Activated naive CD8-positive, alpha-beta T cell treated with anti-CD3 and anti-CD28 coated beads, Interleukin-2, amount 10 ng/mL, durations not matched to agents 7 days and 5 days (primary cell): ENCODE results near the gene SGCA. TPM values are rescaled to one million over a fixed set of nuclear protein-coding genes. Genes with fewer than 3 reads are reported as not detected.

Experiments used
- ATAC-seq: fragments of 150-1000 bp; cut with Tn5 transposase; one replicate; pipeline ENCODE4 v1.10.0; 2021; ENCODE audit warnings: low read depth, moderate library complexity
- POLR2A ChIA-PET: fragments of 350-600 bp; sonication (Branson Sonifier 250); formaldehyde crosslinking; loops from one replicate; lab custom pipeline; 2021; ENCODE audit warnings: antibody characterized with exemption; lab: Charles Lee
- DNase-seq: peaks from one replicate; pipeline ENCODE4 v3.0.0; 2021
- H3K27ac Mint-ChIP-seq: one replicate; pipeline ENCODE4 v1.8.0; 2022; ENCODE audit warnings: mild to moderate bottlenecking, mixed read lengths
- H3K27me3 Mint-ChIP-seq: one replicate; pipeline ENCODE4 v1.8.0; 2022; ENCODE audit warnings: mild to moderate bottlenecking, moderate library complexity, mixed read lengths
- H3K36me3 Mint-ChIP-seq: one replicate; pipeline ENCODE4 v1.8.0; 2021; ENCODE audit warnings: mild to moderate bottlenecking, mixed read lengths
- H3K4me1 Mint-ChIP-seq: one replicate; pipeline ENCODE4 v1.8.0; 2021; ENCODE audit warnings: mixed read lengths
- H3K4me3 Mint-ChIP-seq: one replicate; pipeline ENCODE4 v1.8.0; 2022; ENCODE audit warnings: mild to moderate bottlenecking, moderate library complexity, mixed read lengths
- H3K9me3 Mint-ChIP-seq: one replicate; pipeline ENCODE4 v1.8.0; 2021; ENCODE audit warnings: mixed read lengths
- total RNA-seq, 2 experiments: library from RNA; stranded (reverse); gene quantifications; one replicate each; pipeline ENCODE4 v1.2.3, GENCODE V29; 2021

Gene SGCA
- total RNA-seq, 2 experiments from 2014 or later: not detected

DNA sequence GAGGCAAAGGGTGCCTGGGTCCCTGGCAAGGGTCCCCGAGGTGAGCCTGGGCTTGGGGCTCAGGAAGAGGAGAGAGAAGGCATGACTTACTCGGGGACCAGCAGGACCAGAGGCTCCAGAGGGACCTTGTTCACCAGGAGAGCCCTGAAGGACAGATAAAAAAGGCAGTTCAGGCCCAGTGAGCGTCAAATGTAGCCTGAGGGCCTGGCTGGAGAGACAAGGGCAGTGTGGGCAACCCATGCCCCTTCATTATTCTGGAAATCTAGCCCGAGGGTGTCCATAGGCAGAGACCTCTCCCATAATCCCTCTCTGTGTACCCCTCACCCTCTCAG is 21.6 kb downstream of the SGCA start:
- Mint-ChIP-seq H3K4me3 (no peak overlapping the region), H3K9me3 (no peaks in the 10 kb centered on the region), H3K27me3 (no peaks in the 10 kb centered on the region), H3K27ac (no peak overlapping the region), H3K4me1 (peaks cover 15% of the 10 kb centered on the region), H3K36me3 (no peaks in the 10 kb centered on the region)
- POLR2A ChIA-PET: no interaction called here
- no peak for ATAC-seq
- DNase-seq: no peak

- ATAC-seq: no peak
- no peak for DNase-seq
- POLR2A ChIA-PET: no interaction called here
- Mint-ChIP-seq H3K9me3 (no peaks in the 10 kb centered on the region), H3K27me3 (no peaks in the 10 kb centered on the region), H3K27ac (no peak overlapping the region), H3K4me1 (peaks cover 11% of the 10 kb centered on the region), H3K36me3 (no peaks in the 10 kb centered on the region), H3K4me3 (no peak overlapping the region)
Measured at GRCh38 chr17:50187751-50188530, 22.1 kb downstream of the SGCA start.

- Mint-ChIP-seq H3K27me3 (no peaks in the 10 kb centered on the region), H3K9me3 (no peaks in the 10 kb centered on the region), H3K27ac (no peak overlapping the region), H3K36me3 (no peaks in the 10 kb centered on the region), H3K4me1 (peaks cover 7% of the 10 kb centered on the region), H3K4me3 (no peak overlapping the region)
- POLR2A ChIA-PET: no interaction called here
- DNase-seq (no peak), ATAC-seq (no peak)
Measured at GRCh38 chr17:50188531-50188920, 22.7 kb downstream of the SGCA start.

- DNase-seq: no peak
- no peak overlapping the region for H3K4me3 Mint-ChIP-seq
- H3K4me1 Mint-ChIP-seq: peaks cover 2% of the 10 kb centered on the region
- no peaks in the 10 kb centered on the region for H3K27me3 Mint-ChIP-seq
- POLR2A ChIA-PET: no interaction called here
- no peaks in the 10 kb centered on the region for H3K36me3 Mint-ChIP-seq
- no peak for ATAC-seq
- H3K9me3 Mint-ChIP-seq: no peaks in the 10 kb centered on the region
- no peak overlapping the region for H3K27ac Mint-ChIP-seq
Measured at GRCh38 chr17:50188921-50189549, 23.2 kb downstream of the SGCA start.

DNA sequence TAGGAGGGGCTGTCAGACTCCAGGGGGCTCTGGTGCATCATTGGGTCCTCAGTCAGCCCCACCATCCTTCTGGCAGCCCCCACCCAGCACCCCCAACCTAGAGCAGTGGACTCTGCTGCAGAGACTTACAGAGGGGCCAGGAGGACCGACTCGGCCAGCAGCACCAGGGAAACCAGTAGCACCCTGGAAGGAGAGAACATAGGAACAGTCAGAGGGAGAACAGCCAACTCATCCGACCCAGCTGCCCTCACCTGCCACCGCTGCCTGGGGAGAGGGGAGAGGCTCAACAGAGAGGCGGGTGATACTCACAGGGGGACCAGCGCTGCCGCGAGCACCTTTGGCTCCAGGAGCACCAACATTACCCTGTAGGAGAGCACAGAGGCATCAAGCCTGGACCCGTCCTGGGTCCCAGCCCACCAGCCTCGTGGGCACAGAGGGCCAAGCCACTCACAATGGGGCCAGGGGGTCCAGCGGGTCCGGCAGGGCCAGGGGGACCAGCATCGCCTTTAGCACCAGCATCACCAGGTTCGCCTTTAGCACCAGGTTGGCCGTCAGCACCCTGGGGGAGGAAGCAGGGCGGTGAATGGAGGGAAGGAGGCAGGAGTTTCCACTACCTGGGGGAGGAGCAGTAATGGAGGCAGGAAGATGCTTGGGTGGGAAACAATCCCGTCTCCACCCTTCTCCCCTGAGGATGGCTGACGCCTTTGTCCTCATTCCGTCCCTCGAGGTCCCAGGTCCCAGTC is 23.9 kb downstream of the SGCA start:
- POLR2A ChIA-PET: no interaction called here
- no peaks in the 10 kb centered on the region for H3K4me1 Mint-ChIP-seq
- no peaks in the 10 kb centered on the region for H3K9me3 Mint-ChIP-seq
- no peak for DNase-seq
- no peak overlapping the region for H3K27ac Mint-ChIP-seq
- H3K27me3 Mint-ChIP-seq: no peaks in the 10 kb centered on the region
- ATAC-seq: no peak
- no peaks in the 10 kb centered on the region for H3K36me3 Mint-ChIP-seq
- H3K4me3 Mint-ChIP-seq: no peak overlapping the region

- ATAC-seq (no peak), DNase-seq (no peak)
- no peaks in the 10 kb centered on the region for H3K36me3 Mint-ChIP-seq
- H3K9me3 Mint-ChIP-seq: no peaks in the 10 kb centered on the region
- H3K27me3 Mint-ChIP-seq: no peaks in the 10 kb centered on the region
- no peak overlapping the region for H3K27ac Mint-ChIP-seq
- POLR2A ChIA-PET: no interaction called here
- no peak overlapping the region for H3K4me3 Mint-ChIP-seq
- H3K4me1 Mint-ChIP-seq: no peaks in the 10 kb centered on the region
Measured at GRCh38 chr17:50190293-50190602, 24.4 kb downstream of the SGCA start.

DNA sequence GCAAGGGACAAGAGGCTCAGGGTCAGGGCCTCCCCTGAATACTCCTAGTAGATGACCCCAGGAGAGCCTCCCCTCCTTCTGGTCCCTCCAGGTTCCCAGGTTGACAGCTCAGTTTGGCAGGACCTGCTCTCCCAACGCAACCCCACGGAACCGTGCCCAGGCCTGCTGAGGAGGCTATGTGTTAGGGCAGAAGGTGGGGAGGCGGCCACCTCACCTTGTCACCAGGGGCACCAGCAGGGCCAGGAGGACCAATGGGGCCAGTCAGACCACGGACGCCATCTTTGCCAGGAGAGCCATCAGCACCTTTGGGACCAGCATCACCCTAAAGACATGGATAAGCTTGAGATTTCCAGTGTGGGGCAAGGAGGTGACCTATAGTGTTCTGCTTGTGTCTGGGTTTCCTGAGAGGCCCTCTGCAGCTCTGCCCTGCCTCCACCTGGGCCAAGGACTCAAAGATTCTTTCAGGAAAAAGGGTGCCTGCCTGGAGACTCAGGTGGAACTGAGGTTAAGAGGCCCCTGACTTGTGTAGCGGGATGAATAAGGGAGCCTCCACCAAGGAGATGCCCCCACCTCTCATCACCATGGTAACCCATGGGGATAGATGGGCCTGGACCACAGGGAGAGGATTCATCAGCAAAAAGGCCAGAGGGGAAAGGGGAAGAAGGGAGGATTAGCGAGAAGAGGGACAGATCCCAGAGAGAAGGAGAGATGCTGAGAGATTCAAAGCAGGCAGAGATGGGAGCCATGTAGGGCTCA is 25.0 kb downstream of the SGCA start:
- H3K36me3 Mint-ChIP-seq: no peaks in the 10 kb centered on the region
- ATAC-seq (no peak), DNase-seq (no peak)
- H3K27ac Mint-ChIP-seq: no peak overlapping the region
- POLR2A ChIA-PET: no interaction called here
- H3K4me3 Mint-ChIP-seq: no peak overlapping the region
- H3K9me3 Mint-ChIP-seq: no peaks in the 10 kb centered on the region
- H3K27me3 Mint-ChIP-seq: no peaks in the 10 kb centered on the region
- H3K4me1 Mint-ChIP-seq: no peaks in the 10 kb centered on the region

GRCh38 chr17:50191359-50192143 is 25.7 kb downstream of the SGCA start:
- Mint-ChIP-seq H3K4me3 (no peak overlapping the region), H3K27me3 (peaks cover 1% of the 10 kb centered on the region), H3K9me3 (no peaks in the 10 kb centered on the region), H3K36me3 (no peaks in the 10 kb centered on the region), H3K4me1 (no peaks in the 10 kb centered on the region), H3K27ac (no peak overlapping the region)
- POLR2A ChIA-PET: no interaction called here
- DNase-seq (no peak), ATAC-seq (no peak)

- H3K27me3 Mint-ChIP-seq: peaks cover 5% of the 10 kb centered on the region
- POLR2A ChIA-PET: no interaction called here
- ATAC-seq (no peak), DNase-seq (no peak)
- H3K27ac Mint-ChIP-seq: no peak overlapping the region
- H3K4me3 Mint-ChIP-seq: no peak overlapping the region
- H3K36me3 Mint-ChIP-seq: no peaks in the 10 kb centered on the region
- H3K4me1 Mint-ChIP-seq: no peaks in the 10 kb centered on the region
- no peaks in the 10 kb centered on the region for H3K9me3 Mint-ChIP-seq
Measured at GRCh38 chr17:50192144-50192617, 26.4 kb downstream of the SGCA start.

DNA sequence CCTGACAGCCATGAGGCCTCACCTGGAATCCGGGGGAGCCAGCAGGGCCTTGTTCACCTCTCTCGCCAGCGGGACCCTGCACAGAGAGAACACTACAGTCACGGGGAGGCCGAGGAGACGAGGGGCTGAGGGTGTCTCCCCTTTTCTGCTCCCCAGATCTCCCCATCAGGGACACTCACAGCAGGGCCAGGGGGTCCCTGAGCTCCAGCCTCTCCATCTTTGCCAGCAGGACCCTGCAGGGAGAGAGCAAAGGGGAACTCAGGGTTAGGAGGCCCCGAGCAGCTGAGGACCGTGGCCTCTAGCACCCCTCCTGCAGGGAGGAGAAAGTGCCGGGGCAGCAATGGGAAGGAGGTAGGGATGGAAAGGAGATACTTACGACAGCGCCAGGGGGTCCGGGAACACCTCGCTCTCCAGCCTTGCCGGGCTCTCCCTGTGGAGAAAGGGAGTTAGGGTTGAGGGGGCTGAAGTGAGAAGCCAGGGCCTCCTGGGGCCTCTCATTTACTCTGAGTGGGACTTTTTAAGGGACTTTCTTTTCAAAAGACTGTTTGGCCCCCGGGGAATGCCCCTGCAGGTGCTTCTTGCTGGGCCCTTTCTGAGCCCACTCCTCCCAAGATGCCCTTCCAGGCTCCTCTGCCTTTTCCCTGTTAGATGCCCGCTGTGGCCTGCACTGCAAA is 26.9 kb downstream of the SGCA start:
- no peak for ATAC-seq
- no peak for DNase-seq
- H3K9me3 Mint-ChIP-seq: no peaks in the 10 kb centered on the region
- no peak overlapping the region for H3K27ac Mint-ChIP-seq
- no peak overlapping the region for H3K4me3 Mint-ChIP-seq
- peaks cover 5% of the 10 kb centered on the region for H3K27me3 Mint-ChIP-seq
- H3K4me1 Mint-ChIP-seq: no peaks in the 10 kb centered on the region
- POLR2A ChIA-PET: no interaction called here
- H3K36me3 Mint-ChIP-seq: no peaks in the 10 kb centered on the region

DNA sequence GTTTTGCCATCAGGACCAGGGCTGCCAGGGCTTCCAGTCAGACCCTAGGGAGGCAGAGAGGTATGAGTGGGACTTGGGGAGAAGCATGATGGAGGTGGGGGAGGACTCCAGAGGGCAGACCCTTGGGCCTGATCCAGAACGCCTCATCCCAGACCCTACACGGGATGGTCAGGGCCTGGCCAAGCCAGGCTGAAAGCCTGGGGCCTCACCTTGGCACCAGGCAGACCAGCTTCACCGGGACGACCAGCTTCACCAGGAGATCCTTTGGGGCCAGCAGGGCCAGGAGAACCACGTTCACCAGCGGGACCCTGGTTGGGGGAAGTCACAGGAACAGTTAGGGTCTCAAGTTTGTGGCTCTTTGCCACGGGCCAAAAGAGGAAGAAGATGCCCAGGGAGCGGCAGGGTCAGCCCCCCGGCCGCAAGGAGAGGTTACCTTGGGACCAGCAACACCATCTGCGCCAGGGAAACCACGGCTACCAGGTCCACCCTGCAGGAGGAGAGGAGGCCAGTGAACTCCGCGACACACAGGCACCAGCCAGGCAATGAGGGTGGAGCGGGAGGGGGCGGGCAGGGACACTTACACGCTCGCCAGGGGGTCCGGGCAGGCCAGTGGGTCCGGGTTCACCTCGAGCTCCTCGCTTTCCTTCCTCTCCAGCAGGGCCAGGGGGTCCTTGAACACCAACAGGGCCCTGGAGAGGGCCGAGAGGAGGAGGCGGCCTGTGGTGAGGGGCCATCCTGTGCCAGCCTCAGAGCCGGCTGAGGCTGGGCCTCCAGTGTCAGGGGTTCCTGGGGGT is 28.5 kb downstream of the SGCA start:
- POLR2A ChIA-PET: no interaction called here
- ATAC-seq (no peak), DNase-seq (no peak)
- Mint-ChIP-seq H3K9me3 (no peaks in the 10 kb centered on the region), H3K27ac (no peak overlapping the region), H3K36me3 (no peaks in the 10 kb centered on the region), H3K4me1 (peaks cover 2% of the 10 kb centered on the region), H3K4me3 (no peak overlapping the region), H3K27me3 (peaks cover 13% of the 10 kb centered on the region)
